ENCODE measurements around the gene TFEB.

TFEB gene

DNA sequence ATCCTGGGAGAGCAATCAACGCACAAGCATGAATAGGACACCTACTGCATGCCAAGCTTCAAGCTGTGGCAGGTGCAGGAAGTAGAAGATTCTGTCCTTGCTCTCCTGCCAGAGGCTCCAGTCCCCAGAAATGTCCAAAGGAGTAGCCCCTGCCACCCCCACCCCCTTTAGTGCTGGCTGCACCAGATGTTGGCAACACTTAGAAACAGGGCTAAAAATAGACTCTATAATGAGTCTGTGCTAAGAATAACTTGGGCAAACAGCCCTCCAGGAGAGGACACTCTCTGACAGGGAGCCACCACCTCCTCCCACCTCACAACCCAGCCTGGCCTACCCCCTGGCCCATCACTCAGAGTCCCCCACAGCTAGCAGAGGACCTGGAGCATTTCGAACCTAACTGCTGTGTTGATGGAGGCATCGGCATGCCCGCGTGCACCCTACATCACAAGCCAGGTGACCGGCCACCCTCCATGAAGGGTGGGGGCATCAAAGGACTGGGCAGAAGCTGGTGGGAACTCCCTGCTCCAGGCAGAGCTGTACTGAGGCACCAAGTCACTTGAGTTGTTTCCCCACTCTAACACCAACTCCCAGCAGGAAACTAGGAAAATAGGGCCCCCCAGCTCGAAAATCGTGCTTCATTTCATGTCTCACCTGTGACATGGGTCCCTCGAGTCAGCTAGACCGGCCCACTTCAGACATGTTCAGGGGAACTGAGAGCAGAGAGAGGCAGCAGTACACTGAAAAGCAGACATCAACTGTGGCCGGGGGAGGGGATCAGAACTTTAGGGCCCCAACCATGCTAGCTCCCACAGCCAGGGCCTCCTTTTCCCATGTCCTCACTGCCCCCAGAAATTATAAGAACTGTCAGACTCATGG lies 18.7 kb downstream of the TFEB start:
- H3K9ac ChIP-seq (ENCODE audit: low read length) = no peak overlapping the region
- H3K27me3 ChIP-seq (ENCODE audit: control insufficient read depth in 1 of 2, insufficient read depth in 2 of 2, low read length in 2 of 2) = no peaks in the 10 kb centered on the region
- H3K9me3 ChIP-seq (ENCODE audit: low read length) = no peaks in the 10 kb centered on the region
- H3K4me1 ChIP-seq (ENCODE audit: insufficient read depth, low read length) = peaks cover 56% of the 10 kb centered on the region
- no peaks in the 10 kb centered on the region for H3K36me3 ChIP-seq (ENCODE audit: insufficient read depth, low read length)
- H3K27ac ChIP-seq (ENCODE audit: low read depth, low read length) = no peak overlapping the region
- no peak overlapping the region for H3K4me3 ChIP-seq (ENCODE audit: low read depth in 1 of 2, low read length in 2 of 2)

GRCh38 chr6:41715795-41716515 lies 19.5 kb downstream of the TFEB start:
- no peaks in the 10 kb centered on the region for H3K27me3 ChIP-seq (ENCODE audit: control insufficient read depth in 1 of 2, insufficient read depth in 2 of 2, low read length in 2 of 2)
- H3K9ac ChIP-seq (ENCODE audit: low read length) = no peak overlapping the region
- no peaks in the 10 kb centered on the region for H3K9me3 ChIP-seq (ENCODE audit: low read length)
- no peaks in the 10 kb centered on the region for H3K36me3 ChIP-seq (ENCODE audit: insufficient read depth, low read length)
- peaks cover 64% of the 10 kb centered on the region for H3K4me1 ChIP-seq (ENCODE audit: insufficient read depth, low read length)
- no peak overlapping the region for H3K27ac ChIP-seq (ENCODE audit: low read depth, low read length)
- no peak overlapping the region for H3K4me3 ChIP-seq (ENCODE audit: low read depth in 1 of 2, low read length in 2 of 2)

GRCh38 chr6:41714556-41715273 lies 20.7 kb downstream of the TFEB start:
- no peaks in the 10 kb centered on the region for H3K9me3 ChIP-seq (ENCODE audit: low read length)
- no peaks in the 10 kb centered on the region for H3K27me3 ChIP-seq (ENCODE audit: control insufficient read depth in 1 of 2, insufficient read depth in 2 of 2, low read length in 2 of 2)
- no peak overlapping the region for H3K9ac ChIP-seq (ENCODE audit: low read length)
- no peaks in the 10 kb centered on the region for H3K36me3 ChIP-seq (ENCODE audit: insufficient read depth, low read length)
- H3K4me1 ChIP-seq (ENCODE audit: insufficient read depth, low read length) = peaks cover 69% of the 10 kb centered on the region
- no peak overlapping the region for H3K4me3 ChIP-seq (ENCODE audit: low read depth in 1 of 2, low read length in 2 of 2)
- no peak overlapping the region for H3K27ac ChIP-seq (ENCODE audit: low read depth, low read length)

GRCh38 chr6:41713650-41714291 lies 21.6 kb downstream of the TFEB start:
- no peak overlapping the region for H3K9ac ChIP-seq (ENCODE audit: low read length)
- H3K4me1 ChIP-seq (ENCODE audit: insufficient read depth, low read length) = peaks cover 70% of the 10 kb centered on the region

DNA sequence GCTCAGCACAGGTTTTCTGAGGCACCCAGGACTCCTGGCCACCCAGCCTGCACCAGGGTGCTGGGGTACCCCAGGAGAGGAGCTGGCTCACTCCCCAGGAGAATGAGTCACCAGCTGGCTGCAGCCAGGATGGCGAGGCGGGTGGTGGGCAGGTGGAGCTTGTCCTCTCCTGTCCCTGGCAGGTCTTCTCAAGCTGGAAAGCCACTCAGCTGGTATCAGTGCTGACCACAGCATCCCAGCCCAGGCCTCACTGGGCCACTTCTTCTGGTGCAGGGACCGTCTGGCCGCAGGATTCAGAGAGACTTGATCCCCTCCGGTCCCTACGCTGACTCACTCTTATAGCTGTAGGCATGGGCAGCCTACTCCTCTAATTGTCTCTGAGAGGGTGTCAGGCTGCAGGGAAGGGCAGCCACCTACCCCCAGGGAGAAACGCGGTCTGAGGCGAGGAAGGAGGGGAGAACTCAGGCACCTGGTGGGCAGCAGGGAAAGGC lies 22.2 kb downstream of the TFEB start:
- Histone ChIP-seq H3K36me3 (ENCODE audit: insufficient read depth, low read length) (no peaks in the 10 kb centered on the region), H3K9me3 (ENCODE audit: low read length) (no peaks in the 10 kb centered on the region), H3K27me3 (ENCODE audit: control insufficient read depth in 1 of 2, insufficient read depth in 2 of 2, low read length in 2 of 2) (no peaks in the 10 kb centered on the region), H3K27ac (ENCODE audit: low read depth, low read length) (peak overlapping the region; percentile 38), H3K9ac (ENCODE audit: low read length) (no peak overlapping the region), H3K4me1 (ENCODE audit: insufficient read depth, low read length) (peaks cover 75% of the 10 kb centered on the region), H3K4me3 (ENCODE audit: low read depth in 1 of 2, low read length in 2 of 2) (no peak overlapping the region)

More at GRCh38 chr6:41713650-41714291, 21.6 kb downstream of the TFEB start:
- no peaks in the 10 kb centered on the region for H3K27me3 ChIP-seq (ENCODE audit: control insufficient read depth in 1 of 2, insufficient read depth in 2 of 2, low read length in 2 of 2)
- no peaks in the 10 kb centered on the region for H3K9me3 ChIP-seq (ENCODE audit: low read length)
- no peaks in the 10 kb centered on the region for H3K36me3 ChIP-seq (ENCODE audit: insufficient read depth, low read length)
- H3K27ac ChIP-seq (ENCODE audit: low read depth, low read length) = no peak overlapping the region
- no peak overlapping the region for H3K4me3 ChIP-seq (ENCODE audit: low read depth in 1 of 2, low read length in 2 of 2)

GRCh38 chr6:41712651-41713103 lies 22.7 kb downstream of the TFEB start:
- Histone ChIP-seq H3K27me3 (ENCODE audit: control insufficient read depth in 1 of 2, insufficient read depth in 2 of 2, low read length in 2 of 2) (no peaks in the 10 kb centered on the region), H3K36me3 (ENCODE audit: insufficient read depth, low read length) (no peaks in the 10 kb centered on the region), H3K9me3 (ENCODE audit: low read length) (no peaks in the 10 kb centered on the region), H3K27ac (ENCODE audit: low read depth, low read length) (peak overlapping the region; percentile 38), H3K9ac (ENCODE audit: low read length) (no peak overlapping the region), H3K4me1 (ENCODE audit: insufficient read depth, low read length) (peaks cover 77% of the 10 kb centered on the region), H3K4me3 (ENCODE audit: low read depth in 1 of 2, low read length in 2 of 2) (no peak overlapping the region)

DNA sequence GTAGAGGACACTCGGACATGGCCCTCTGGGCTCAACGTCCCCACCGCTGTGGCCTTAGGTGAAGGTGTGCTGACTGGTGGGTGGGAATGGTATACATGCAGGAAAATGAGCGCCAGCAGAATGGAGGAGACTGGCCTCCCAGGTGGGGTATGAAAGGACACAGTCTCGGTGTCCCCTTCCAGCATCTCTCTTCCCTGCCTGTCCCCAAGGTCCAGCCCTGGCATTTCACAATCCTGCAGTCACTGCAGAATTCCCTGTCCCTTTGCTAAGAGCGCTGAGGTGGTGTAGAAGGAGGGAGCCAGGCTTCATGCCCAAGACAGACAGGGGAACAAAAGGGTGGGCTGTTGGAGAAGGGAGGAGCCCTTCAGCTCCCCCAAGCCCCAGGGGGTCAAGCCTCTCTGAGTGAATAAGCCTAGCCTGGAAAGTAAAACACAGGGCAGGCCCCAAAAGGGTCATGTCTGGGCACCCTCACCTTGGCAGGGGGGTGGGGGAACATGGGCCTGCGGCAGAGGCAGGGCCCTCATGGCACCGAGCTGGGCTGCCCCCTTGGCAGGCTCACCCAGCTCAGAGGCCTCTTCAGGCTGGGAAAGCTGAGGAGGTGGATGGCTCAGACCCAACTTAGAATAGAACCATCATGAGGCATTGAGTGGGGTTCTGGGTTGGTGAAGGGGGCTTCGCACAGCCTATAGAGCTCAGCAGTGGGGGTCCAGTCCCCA lies 23.9 kb downstream of the TFEB start:
- Histone ChIP-seq H3K9me3 (ENCODE audit: low read length) (no peaks in the 10 kb centered on the region), H3K36me3 (ENCODE audit: insufficient read depth, low read length) (no peaks in the 10 kb centered on the region), H3K4me3 (ENCODE audit: low read depth in 1 of 2, low read length in 2 of 2) (no peak overlapping the region), H3K27me3 (ENCODE audit: control insufficient read depth in 1 of 2, insufficient read depth in 2 of 2, low read length in 2 of 2) (no peaks in the 10 kb centered on the region), H3K27ac (ENCODE audit: low read depth, low read length) (peak overlapping the region; percentile 38), H3K4me1 (ENCODE audit: insufficient read depth, low read length) (peaks cover 76% of the 10 kb centered on the region), H3K9ac (ENCODE audit: low read length) (peak overlapping the region; percentile 17)

DNA sequence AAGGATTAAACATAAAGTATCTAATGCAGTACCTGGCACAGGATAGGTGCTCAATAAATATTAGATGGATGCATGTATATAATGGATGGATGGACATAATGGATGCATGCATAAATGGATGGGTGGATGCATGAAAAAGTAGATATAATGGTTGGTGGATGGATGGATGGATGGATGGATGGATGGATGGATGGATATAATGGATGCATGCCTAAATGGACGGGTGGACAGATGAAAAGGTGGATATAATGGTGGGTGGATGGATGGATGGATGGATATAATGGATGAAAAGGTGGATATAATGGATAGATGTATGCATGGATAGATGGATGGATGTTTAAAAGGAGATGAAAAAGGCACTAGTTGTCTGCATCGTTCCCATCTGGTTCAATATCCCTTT lies 26.0 kb downstream of the TFEB start:
- Histone ChIP-seq H3K27ac (ENCODE audit: low read depth, low read length) (no peak overlapping the region), H3K9ac (ENCODE audit: low read length) (no peak overlapping the region), H3K4me3 (ENCODE audit: low read depth in 1 of 2, low read length in 2 of 2) (no peak overlapping the region), H3K36me3 (ENCODE audit: insufficient read depth, low read length) (no peaks in the 10 kb centered on the region), H3K9me3 (ENCODE audit: low read length) (no peaks in the 10 kb centered on the region), H3K27me3 (ENCODE audit: control insufficient read depth in 1 of 2, insufficient read depth in 2 of 2, low read length in 2 of 2) (no peaks in the 10 kb centered on the region), H3K4me1 (ENCODE audit: insufficient read depth, low read length) (peaks cover 85% of the 10 kb centered on the region)

GRCh38 chr6:41708856-41709255 lies 26.6 kb downstream of the TFEB start:
- Histone ChIP-seq H3K27ac (ENCODE audit: low read depth, low read length) (no peak overlapping the region), H3K4me3 (ENCODE audit: low read depth in 1 of 2, low read length in 2 of 2) (no peak overlapping the region), H3K4me1 (ENCODE audit: insufficient read depth, low read length) (peaks cover 85% of the 10 kb centered on the region), H3K9me3 (ENCODE audit: low read length) (no peaks in the 10 kb centered on the region), H3K36me3 (ENCODE audit: insufficient read depth, low read length) (no peaks in the 10 kb centered on the region), H3K9ac (ENCODE audit: low read length) (no peak overlapping the region), H3K27me3 (ENCODE audit: control insufficient read depth in 1 of 2, insufficient read depth in 2 of 2, low read length in 2 of 2) (no peaks in the 10 kb centered on the region)

DNA sequence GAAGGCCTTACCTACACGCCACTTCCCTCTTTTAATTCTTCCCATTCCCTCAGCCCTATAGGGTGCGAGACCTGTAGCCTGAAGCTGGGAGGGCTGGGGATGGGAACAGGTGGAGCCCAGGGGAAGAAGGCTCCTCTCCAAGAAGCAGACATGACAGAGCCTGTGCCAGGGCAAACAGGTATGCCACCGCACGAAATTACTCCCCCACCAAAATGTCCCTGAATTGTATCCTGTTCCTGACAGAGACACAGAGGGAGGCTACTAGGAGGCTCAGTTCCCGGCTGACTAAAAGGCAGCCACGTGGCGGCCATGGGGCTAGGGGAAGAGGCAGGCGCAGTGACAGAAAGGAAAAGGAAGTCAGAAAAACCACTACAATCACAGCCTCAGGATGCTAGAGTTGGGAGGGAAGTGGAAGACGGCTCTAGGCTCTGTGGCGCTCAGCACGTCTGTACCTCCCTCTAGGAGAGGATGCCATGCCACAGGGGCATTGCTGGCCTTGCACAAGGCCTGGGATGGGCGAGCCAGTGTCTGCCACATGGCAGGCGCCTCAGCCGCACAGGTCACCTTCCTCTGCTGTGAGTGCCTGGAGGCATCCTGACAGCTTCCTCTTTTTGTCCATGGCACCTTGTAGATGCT lies 27.7 kb downstream of the TFEB start:
- H3K36me3 ChIP-seq (ENCODE audit: insufficient read depth, low read length) = no peaks in the 10 kb centered on the region
- no peaks in the 10 kb centered on the region for H3K27me3 ChIP-seq (ENCODE audit: control insufficient read depth in 1 of 2, insufficient read depth in 2 of 2, low read length in 2 of 2)
- H3K9me3 ChIP-seq (ENCODE audit: low read length) = no peaks in the 10 kb centered on the region
- H3K4me3 ChIP-seq (ENCODE audit: low read depth in 1 of 2, low read length in 2 of 2) = no peak overlapping the region
- no peak overlapping the region for H3K9ac ChIP-seq (ENCODE audit: low read length)
- peaks cover 84% of the 10 kb centered on the region for H3K4me1 ChIP-seq (ENCODE audit: insufficient read depth, low read length)
- H3K27ac ChIP-seq (ENCODE audit: low read depth, low read length) = no peak overlapping the region

Measured in muscle layer of colon (tissue), 2 donors.